ENCODE data around the gene ENDOU.

The ENDOU gene

DNA sequence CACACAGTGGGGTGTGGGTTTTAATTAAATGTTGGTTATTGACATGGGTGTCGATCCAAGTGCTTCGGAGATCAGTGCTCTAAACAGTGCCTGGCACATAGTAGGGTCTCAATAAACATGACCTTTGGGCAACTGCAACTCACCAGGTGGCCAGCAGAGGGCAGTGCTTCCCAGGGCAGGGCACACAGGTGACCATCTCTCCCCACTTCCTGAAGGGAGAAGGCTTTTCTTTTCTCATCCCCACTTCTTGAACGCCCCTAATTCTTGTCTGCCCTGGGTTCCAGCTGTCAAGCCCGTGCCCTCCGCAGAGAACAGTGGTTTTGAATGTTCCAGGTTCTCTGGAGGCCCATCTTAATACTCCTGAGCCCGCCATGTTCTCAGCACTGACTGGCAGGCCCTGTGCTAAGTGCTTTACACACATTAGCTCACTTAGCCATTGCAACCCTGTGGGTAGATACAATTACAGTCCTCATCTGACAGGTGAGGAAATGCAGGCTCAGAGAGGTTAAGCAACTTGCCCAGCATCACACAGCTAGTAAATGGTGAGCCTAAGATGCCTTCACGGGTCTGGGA lies 17.0 kb upstream of the ENDOU start:
- DNase-seq = peak; percentile 92

GRCh38 chr12:47741340-47741703 lies 16.0 kb upstream of the ENDOU start:
- peak; percentile 76 for DNase-seq

- DNase-seq = no peak
Observed at GRCh38 chr12:47740606-47741339, 15.5 kb upstream of the ENDOU start.

DNA sequence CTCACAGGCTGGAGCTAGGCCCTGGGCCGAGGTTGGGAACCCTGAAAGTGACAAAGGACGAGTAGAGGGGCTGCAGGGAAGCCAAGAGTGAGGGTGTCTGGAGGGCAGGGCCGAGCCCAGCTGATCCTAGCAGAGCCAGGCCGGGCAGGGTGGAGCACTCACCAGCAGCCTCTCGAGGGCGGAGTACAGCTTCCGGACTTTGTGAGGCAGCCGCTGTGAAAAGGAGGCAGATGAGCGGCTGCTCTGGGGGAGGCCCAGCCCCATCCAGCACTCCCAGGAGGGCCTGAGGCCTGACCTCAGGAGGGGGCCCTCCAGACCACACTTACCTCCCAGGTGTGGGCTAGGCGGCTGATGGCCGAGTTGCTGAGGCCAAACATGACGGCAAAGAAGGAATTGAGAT lies 14.7 kb upstream of the ENDOU start:
- DNase-seq = no peak

DNA sequence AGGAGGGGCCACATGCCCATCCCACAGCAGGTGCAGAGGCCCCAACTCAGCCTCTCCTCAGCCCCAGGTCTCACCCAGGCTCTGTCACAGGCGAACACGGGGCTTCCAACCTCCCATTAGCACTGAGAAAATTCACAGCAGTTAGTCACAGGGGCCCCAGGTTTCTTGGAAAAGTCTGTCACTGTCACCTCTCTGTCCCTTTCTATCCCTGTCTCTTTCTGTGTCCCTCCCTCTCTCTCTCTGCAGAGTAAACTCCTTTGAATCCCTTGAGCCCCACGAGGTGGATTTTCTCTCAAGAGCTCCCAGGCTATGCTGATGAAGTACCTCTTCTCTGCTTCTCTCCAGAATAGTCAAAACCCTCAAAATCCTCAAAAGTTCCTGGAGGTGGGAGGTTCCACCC lies 14.0 kb upstream of the ENDOU start:
- DNase-seq = no peak

DNA sequence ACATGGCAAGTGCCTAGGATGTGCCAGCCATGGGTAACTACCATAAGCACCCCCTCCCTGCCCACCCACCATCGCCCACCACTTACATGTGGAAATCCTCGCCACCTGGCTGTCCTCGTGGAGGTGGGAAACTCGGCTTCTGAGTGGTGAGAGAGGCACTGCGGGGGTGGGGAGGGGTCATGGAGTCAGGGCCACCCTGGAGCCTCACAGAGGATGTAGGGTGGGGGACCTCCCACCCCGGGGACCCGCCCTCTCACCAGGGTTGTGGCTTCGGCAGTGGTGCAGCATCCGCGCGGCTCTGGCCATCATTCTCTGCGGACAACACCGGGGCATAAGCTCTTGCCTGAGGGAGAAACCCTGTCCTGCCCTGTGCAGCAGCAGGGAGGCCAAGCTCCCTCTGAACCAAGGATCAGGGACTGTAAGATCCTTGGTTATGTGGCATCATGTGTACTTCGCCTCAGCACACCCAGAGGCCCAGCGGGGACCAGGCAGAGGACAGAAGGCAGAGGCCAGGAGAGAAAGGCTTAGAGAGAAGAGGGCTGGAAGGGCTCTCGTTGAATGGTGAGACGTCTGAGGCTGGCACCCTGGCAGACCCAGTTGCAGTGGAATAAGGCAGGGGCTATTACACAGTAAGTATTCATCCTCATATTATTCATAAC lies 12.8 kb upstream of the ENDOU start:
- no peak for DNase-seq

GRCh38 chr12:47736877-47737676 lies 11.8 kb upstream of the ENDOU start:
- DNase-seq = no peak

GRCh38 chr12:47736216-47736615 lies 10.9 kb upstream of the ENDOU start:
- no peak for DNase-seq

DNA sequence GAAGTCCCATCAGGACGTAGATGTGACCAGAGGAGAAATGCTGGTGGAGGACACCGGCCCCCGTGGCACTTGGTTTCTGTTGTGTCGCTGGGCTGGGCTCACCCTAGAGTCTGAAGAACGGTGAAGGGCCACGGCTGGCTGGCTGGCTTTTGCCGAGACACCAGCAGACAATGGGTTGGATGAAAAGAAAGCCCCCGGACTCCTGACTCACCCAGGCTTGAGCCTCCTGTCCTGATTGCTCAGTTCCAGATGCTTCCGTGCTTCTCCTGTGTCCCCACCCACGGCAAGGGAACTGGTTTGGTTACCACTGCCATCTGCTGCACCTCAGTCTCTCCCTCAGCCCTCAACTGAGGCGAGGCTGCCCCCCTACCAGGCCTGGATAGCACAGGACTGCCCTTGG lies 10.4 kb upstream of the ENDOU start:
- DNase-seq = no peak

GRCh38 chr12:47734725-47735480 lies 9.6 kb upstream of the ENDOU start:
- DNase-seq = no peak

GRCh38 chr12:47733142-47733541 lies 7.9 kb upstream of the ENDOU start:
- DNase-seq = no peak

- DNase-seq = no peak
Observed at GRCh38 chr12:47732504-47732903, 7.2 kb upstream of the ENDOU start.

DNA sequence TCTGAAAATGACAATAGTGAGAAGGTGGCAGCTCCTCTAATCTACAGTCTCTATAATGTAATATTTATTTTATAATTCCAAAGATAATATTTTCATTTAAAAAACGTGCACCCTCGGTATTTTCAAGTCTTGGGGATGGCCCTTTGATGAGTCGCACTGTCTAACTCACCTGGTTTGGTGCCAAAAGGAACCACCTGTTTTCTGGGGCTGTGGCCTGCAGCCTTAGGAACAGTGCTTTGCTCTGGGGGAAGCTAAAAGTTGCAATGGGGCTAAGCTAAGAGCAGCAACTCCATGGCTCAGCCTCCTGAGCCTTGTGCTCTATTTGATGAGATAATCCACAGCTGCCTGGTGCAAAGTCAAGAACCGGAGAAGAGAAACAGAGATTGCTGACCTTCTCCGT lies 6.4 kb upstream of the ENDOU start:
- DNase-seq = no peak

- DNase-seq = no peak
Observed at GRCh38 chr12:47730341-47730744, 5.1 kb upstream of the ENDOU start.

DNA sequence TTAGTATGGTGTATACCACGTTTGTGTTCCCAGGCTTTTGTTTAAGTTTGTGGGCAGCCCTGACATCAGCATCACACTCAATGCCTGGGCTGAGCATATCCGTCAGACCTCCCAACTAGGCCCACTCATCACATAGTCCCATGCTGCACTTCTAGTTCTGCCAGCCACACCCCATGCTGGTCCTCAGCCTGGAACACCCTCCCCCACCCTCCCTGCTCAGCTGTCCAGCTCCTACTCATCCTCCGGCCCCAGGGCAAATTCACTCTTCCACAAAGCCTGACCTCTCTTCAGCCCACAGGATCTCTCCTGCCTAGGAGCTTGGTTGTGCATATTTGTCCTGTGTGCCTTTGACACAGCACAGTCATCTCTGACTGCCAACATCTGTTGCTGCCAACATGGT lies 3.9 kb upstream of the ENDOU start:
- no peak for DNase-seq

GRCh38 chr12:47725893-47726292 lies 603 bp upstream of the ENDOU start:
- no peak for DNase-seq

- DNase-seq = no peak
Observed at GRCh38 chr12:47722941-47723631, 2.2 kb downstream of the ENDOU start.

- no peak for DNase-seq
Observed at GRCh38 chr12:47722136-47722834, 3.0 kb downstream of the ENDOU start.

DNA sequence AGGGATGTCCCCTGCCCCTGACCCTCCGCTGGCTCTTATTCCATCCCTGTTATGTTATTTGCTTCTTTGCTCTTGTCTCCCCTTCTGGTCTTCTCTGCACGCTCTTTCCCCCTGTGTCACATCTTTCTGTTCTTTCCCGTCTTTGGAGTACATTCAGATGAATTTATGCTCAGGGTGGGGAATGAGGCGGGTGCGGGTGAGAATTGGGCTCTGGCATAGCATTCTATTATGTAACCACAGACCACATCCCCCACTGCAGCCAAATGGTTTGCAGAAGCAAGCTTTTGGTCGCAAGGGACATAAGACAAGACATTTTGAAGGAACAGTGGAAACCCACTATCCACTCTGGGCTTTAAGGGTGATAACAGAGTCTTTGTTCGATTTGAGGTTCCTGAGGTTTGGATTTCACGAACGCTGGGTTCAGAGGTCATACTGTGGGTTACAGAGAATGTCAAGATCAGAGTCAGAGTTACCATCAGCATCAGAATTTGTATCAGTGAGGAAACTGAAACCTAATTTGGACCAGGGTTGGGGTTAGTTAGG lies 3.8 kb downstream of the ENDOU start:
- DNase-seq = peak; percentile 59

DNA sequence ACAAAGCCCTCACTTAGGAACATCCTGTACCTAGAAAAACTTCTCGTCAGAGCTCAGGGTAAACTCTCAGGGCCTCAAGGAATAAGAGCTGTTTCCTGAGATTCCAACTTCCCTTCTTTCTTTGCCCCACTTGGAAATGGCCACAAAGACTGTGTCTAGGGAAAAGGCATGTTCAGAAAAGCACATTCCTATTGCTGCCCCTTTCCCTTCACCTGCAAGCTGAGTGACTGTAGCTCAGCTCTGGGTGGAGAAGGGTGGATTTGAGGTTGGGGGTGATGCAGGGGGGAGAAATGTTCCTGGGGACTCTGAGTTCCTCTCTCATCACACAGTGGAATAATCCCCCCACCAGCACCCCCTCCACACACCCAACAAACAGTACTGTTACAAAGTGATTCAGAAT lies 6.8 kb downstream of the ENDOU start:
- DNase-seq = peak; percentile 30

All from activated CD8-positive, alpha-beta memory T cell treated with anti-CD3 and anti-CD28 coated beads for 24 hours (primary cell).